ENCODE results near the gene ACSS1.

ACSS1 gene

DNA sequence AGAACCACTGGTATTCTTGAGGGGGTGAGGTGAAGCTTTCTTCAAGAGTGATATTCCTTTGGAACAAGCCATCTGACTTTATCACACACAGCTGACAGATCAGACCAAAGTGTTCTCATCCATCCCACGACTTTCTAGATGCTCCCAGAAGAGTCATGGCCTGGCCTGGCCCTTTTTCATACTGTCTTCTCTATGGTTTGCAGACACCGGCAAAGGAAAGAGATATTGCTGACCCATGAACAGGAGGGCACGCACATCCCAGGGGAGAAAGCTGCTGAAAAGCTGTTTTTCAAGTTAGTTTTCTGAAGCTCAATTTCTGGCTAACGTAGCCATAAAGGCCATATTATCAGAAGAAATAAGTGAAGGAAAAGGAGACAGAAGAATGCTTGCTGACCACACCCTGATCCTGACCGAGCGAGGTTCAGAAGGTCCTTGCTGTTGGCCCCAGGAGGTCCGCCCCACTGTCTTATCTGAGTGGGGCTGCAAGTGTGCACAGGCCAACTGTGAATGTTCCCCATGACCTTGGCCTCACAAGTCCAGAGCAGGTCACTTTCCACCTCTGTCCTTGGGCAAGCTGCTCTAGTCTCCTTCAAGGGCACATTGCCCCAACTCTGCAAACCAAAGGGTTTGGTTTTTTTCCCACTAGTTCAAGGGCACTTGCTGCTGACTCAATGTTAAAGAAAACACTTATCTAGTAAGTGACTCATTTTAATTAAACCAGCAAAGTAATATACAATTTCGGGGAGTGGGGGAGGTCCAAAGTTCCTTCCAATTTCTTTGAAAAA is 2.0 kb downstream of the ACSS1 start:
- H3K27me3 ChIP-seq (ENCODE audit: control insufficient read depth, insufficient read depth, low read length) = peaks cover 54% of the 10 kb centered on the region
- no peaks in the 10 kb centered on the region for H3K36me3 ChIP-seq (ENCODE audit: control insufficient read depth, insufficient read depth, low read length)
- H3K9me3 ChIP-seq (ENCODE audit: control insufficient read depth, insufficient read depth, low read length) = no peaks in the 10 kb centered on the region
- no peaks in the 10 kb centered on the region for H3K4me1 ChIP-seq (ENCODE audit: control insufficient read depth, insufficient read depth, low read length)
- H3K4me3 ChIP-seq (ENCODE audit: low read depth, low read length) = no peak overlapping the region
- H3K9ac ChIP-seq (ENCODE audit: low read depth, low read length) = no peak overlapping the region

DNA sequence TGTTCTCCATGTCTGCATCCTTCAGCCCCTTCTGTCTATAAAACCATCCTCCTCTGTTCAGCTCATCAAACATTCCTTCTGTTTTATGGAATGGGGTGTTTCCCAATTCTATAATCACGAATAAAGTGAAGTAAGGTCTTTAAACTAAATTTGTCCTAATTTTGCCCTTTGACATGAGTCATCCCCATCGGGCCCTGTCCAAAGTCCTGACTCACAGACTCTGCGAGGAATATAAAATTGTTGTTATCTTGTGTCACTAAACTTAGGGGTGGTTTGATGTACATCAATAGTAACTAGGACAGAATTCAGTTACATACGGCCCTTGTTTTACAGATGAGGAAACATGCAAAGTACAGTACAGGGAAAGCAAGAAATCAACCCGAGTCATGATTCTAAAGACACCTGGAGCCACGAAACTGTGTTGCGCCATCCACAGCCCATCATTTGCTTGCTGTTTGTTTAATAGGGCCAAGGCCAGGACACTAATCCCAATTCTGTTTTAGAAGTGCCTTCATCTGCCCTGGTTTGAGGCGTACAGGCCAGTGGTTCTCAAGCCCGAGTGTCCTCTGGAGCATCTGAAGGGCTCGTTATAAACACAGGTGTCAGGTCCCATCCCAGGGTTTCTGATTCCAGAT is 2.8 kb downstream of the ACSS1 start:
- Histone ChIP-seq H3K36me3 (ENCODE audit: control insufficient read depth, insufficient read depth, low read length) (no peaks in the 10 kb centered on the region), H3K27me3 (ENCODE audit: control insufficient read depth, insufficient read depth, low read length) (peaks cover 46% of the 10 kb centered on the region), H3K4me1 (ENCODE audit: control insufficient read depth, insufficient read depth, low read length) (no peaks in the 10 kb centered on the region), H3K9ac (ENCODE audit: low read depth, low read length) (no peak overlapping the region), H3K4me3 (ENCODE audit: low read depth, low read length) (no peak overlapping the region), H3K9me3 (ENCODE audit: control insufficient read depth, insufficient read depth, low read length) (no peaks in the 10 kb centered on the region)

GRCh38 chr20:25054096-25054820 is 3.7 kb downstream of the ACSS1 start:
- Histone ChIP-seq H3K36me3 (ENCODE audit: control insufficient read depth, insufficient read depth, low read length) (no peaks in the 10 kb centered on the region), H3K9me3 (ENCODE audit: control insufficient read depth, insufficient read depth, low read length) (no peaks in the 10 kb centered on the region), H3K9ac (ENCODE audit: low read depth, low read length) (no peak overlapping the region), H3K4me1 (ENCODE audit: control insufficient read depth, insufficient read depth, low read length) (no peaks in the 10 kb centered on the region), H3K4me3 (ENCODE audit: low read depth, low read length) (no peak overlapping the region), H3K27me3 (ENCODE audit: control insufficient read depth, insufficient read depth, low read length) (peaks cover 38% of the 10 kb centered on the region)

DNA sequence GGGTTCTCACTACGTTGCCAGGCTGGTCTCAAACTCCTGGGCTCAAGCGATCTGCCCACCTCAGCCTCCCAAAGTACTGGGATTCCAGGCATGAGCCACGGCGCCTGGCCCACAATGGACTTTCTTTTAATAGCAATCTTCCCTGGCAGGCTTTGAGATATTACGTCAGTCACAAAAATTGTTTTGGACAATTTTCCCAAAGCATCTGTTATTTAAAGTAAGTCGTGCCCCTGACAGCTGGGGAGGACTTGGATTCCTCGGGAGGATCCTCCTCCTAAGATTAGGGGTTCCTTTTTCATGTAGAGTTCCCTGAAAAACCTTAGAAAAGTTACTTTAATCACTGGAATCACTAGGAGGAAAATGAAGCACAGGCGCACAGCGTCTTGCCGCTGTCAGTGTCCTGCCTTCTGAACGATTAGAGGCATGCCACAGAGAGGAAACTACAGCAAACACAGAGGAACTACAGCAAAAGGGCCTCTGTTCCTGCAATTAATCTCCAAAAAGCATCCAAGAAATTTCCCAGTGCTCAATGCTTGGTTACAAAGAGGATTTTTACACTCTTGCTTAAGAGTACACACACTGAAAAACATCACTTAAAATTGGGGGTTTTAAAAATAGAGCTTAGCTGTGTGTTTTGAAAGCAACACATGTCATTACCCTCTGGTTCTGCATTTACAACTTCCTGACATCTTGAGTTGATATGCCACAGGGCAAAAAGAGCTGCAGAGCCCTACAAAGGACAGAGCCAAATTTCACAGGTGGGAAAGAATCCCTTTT is 4.5 kb downstream of the ACSS1 start:
- H3K27me3 ChIP-seq (ENCODE audit: control insufficient read depth, insufficient read depth, low read length) = peaks cover 30% of the 10 kb centered on the region
- H3K9ac ChIP-seq (ENCODE audit: low read depth, low read length) = no peak overlapping the region
- no peaks in the 10 kb centered on the region for H3K4me1 ChIP-seq (ENCODE audit: control insufficient read depth, insufficient read depth, low read length)
- no peaks in the 10 kb centered on the region for H3K36me3 ChIP-seq (ENCODE audit: control insufficient read depth, insufficient read depth, low read length)
- no peaks in the 10 kb centered on the region for H3K9me3 ChIP-seq (ENCODE audit: control insufficient read depth, insufficient read depth, low read length)
- no peak overlapping the region for H3K4me3 ChIP-seq (ENCODE audit: low read depth, low read length)

DNA sequence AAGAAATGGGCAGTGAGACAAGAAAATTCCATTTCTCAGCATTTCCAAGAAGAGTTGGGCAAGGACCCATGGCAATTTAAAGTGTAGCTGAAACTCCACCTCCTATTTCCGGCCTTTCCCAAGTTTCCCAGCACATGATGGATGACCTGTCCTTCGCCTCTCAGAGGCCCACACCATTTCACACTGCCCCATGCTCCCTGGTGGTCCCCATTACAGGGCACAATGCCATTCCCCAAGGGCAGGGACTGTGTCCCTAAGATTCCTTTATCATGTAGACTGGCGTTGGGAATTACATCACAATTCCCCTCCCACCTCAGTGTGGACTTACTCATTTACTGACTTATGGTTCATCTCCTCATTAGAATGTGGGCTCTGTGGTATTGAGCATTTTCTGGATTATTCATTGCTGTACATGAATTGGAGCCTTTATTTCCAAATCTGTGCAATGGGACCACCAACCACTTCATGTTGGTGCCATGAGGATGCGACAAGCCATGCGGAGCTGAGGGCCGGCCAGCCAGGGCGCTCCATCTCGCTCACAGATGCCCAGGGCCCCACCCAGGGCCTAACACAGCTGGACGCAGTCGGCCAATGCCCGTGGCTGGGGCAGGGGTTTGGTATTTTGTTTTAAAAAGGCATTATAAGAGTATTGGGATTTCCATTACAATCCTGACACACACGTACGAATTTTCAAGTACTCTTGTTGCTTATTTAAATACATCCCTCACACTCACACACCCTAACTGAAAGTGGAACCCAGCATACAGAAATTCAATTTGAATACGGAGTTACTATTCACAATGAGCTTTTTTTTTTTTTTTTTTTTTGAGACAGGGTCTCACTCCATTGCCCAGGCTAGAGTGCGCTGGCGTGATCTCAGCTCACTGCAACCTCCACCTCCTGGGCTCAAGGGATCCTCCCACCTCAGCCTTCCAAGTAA is 5.4 kb downstream of the ACSS1 start:
- no peaks in the 10 kb centered on the region for H3K36me3 ChIP-seq (ENCODE audit: control insufficient read depth, insufficient read depth, low read length)
- no peaks in the 10 kb centered on the region for H3K9me3 ChIP-seq (ENCODE audit: control insufficient read depth, insufficient read depth, low read length)
- no peak overlapping the region for H3K9ac ChIP-seq (ENCODE audit: low read depth, low read length)
- H3K4me3 ChIP-seq (ENCODE audit: low read depth, low read length) = no peak overlapping the region
- H3K4me1 ChIP-seq (ENCODE audit: control insufficient read depth, insufficient read depth, low read length) = no peaks in the 10 kb centered on the region
- peaks cover 24% of the 10 kb centered on the region for H3K27me3 ChIP-seq (ENCODE audit: control insufficient read depth, insufficient read depth, low read length)

DNA sequence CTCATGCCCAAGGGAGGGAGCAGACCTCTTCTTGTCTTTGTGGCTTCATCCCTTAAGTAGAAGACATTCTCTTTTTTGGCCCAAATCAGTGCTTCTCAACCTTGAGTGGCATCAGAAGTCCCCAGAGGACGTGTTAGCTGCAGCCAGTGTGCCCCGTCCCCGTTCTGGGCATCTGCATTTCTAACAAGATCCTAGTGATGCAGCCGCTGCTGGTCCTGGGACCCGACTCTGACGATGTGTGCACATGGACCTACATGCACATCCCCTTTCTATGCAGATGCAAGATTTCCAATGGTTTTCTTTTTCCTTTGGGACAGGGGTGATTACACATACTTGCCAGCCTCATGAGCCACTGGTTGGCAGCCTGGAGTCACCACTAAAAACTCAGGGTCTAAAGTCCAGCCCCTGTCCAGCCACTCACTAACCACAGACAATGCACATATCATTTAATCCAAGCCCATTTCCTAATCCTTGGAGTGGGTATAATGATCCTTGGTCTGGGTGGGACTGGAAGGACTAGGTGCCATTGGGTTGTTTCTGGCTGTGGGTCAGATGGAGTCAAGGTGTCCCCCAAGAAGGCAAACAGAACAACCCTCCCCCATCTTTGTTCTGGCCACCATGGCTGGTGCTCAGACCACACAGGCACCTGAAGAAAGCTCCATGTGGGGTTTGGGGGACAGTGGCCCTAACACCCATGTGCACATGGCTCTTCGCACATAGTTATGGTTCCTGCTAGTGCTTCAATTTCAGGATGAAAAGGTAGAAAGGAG is 6.4 kb downstream of the ACSS1 start:
- Histone ChIP-seq H3K4me3 (ENCODE audit: low read depth, low read length) (no peak overlapping the region), H3K9ac (ENCODE audit: low read depth, low read length) (no peak overlapping the region), H3K27me3 (ENCODE audit: control insufficient read depth, insufficient read depth, low read length) (peaks cover 18% of the 10 kb centered on the region), H3K9me3 (ENCODE audit: control insufficient read depth, insufficient read depth, low read length) (no peaks in the 10 kb centered on the region), H3K4me1 (ENCODE audit: control insufficient read depth, insufficient read depth, low read length) (no peaks in the 10 kb centered on the region), H3K36me3 (ENCODE audit: control insufficient read depth, insufficient read depth, low read length) (no peaks in the 10 kb centered on the region)

- Histone ChIP-seq H3K36me3 (ENCODE audit: control insufficient read depth, insufficient read depth, low read length) (no peaks in the 10 kb centered on the region), H3K9me3 (ENCODE audit: control insufficient read depth, insufficient read depth, low read length) (no peaks in the 10 kb centered on the region), H3K4me3 (ENCODE audit: low read depth, low read length) (no peak overlapping the region), H3K9ac (ENCODE audit: low read depth, low read length) (no peak overlapping the region), H3K27me3 (ENCODE audit: control insufficient read depth, insufficient read depth, low read length) (peaks cover 9% of the 10 kb centered on the region), H3K4me1 (ENCODE audit: control insufficient read depth, insufficient read depth, low read length) (no peaks in the 10 kb centered on the region)
Measured at GRCh38 chr20:25050501-25051350, 7.2 kb downstream of the ACSS1 start.

- no peak overlapping the region for H3K9ac ChIP-seq (ENCODE audit: low read depth, low read length)
- H3K27me3 ChIP-seq (ENCODE audit: control insufficient read depth, insufficient read depth, low read length) = peaks cover 3% of the 10 kb centered on the region
- no peak overlapping the region for H3K4me3 ChIP-seq (ENCODE audit: low read depth, low read length)
- no peaks in the 10 kb centered on the region for H3K9me3 ChIP-seq (ENCODE audit: control insufficient read depth, insufficient read depth, low read length)
- no peaks in the 10 kb centered on the region for H3K4me1 ChIP-seq (ENCODE audit: control insufficient read depth, insufficient read depth, low read length)
- H3K36me3 ChIP-seq (ENCODE audit: control insufficient read depth, insufficient read depth, low read length) = no peaks in the 10 kb centered on the region
Measured at GRCh38 chr20:25050082-25050481, 7.9 kb downstream of the ACSS1 start.

DNA sequence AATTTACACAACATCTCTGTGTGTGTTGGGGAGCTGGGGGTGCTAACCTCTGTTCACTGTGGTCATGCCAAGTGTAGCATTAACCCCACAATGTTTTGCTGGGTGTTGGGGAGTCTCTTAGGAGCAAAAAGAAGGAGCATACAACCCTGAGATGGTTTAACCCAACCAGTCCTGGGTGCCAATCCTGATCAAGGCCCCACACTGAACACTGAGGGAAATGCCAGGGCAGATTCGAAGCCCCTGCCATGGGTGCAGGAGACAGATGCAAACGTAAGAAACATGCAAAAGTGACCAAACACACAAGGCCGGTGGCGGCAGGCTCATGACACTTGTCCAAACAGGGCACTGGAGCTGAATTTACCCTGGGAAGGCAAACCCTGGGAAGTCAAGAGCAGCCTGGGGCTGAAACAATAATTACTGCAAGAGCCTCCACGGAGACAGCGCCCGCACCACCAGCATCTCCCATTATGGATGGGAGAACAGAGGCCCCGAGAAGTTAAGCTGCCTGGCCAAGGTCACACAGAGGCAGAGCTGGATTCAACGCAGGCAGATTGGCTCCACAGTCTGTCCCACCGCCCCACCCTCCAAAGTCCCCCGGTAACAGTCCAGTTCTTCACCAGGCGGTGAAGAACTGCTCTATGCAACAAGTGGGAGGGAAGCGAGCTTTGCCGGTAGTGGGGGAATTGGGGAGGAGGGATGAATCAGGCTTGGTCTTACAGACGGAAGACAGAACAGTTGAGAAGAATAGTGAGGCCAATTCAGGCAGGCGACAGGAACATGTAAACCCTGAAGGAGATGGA is 8.5 kb downstream of the ACSS1 start:
- Histone ChIP-seq H3K4me3 (ENCODE audit: low read depth, low read length) (no peak overlapping the region), H3K27me3 (ENCODE audit: control insufficient read depth, insufficient read depth, low read length) (no peaks in the 10 kb centered on the region), H3K4me1 (ENCODE audit: control insufficient read depth, insufficient read depth, low read length) (no peaks in the 10 kb centered on the region), H3K9me3 (ENCODE audit: control insufficient read depth, insufficient read depth, low read length) (no peaks in the 10 kb centered on the region), H3K9ac (ENCODE audit: low read depth, low read length) (no peak overlapping the region), H3K36me3 (ENCODE audit: control insufficient read depth, insufficient read depth, low read length) (no peaks in the 10 kb centered on the region)

All from iPS-15b (cell line).